ENCODE measurements around the gene PHRF1.

DNA sequence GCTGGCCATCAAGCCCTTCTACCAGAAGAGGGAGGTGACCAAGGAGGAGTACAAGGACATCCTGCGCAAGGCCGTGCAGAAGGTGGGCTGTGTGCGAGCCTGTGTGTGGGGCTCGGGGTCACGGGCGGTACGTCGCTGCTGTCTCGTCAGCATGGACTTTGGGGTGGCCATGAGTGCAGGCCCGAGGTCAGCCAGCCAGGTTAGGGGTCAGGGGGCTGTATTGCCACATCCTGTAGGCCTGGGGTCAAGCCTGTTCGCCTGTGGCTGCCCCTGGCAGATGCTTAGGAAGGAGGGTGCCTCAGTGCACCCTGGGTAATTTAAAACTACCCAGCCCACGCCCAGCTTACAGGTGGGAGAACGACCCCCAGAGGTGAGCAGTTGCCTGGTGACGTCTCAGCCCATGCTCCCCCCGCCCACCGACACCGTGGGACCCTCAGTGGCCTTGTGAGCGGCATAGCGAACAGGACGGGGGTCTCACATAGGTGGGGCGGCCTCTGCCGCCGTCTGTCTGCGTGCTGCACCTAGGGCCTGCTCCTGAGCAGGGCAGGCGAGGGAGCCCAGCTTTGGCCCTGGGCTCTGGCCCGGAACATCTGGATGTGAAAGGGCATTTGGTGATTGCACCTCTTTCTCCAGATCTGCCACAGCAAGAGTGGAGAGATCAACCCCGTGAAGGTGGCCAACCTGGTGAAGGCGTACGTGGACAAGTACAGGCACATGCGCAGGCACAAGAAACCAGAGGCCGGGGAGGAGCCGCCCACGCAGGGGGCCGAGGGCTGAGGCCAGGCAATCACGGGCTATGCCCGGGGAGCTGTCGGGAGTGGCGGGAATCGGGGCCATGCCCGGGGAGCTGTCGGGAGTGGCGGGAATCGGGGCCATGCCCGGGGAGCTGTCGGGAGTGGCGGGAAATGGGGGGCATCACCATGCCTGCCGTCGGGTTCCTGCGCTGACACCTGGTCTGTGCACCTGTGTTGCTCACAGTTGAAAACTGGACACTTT is 35.0 kb downstream of the PHRF1 start:
- no peak for TF ChIP-seq GATA3 (IDR thresholded peaks at IDR 0.05; ENCODE audit: low read depth, low read length)
- no peak for TF ChIP-seq GATA2 (IDR thresholded peaks at IDR 0.05; ENCODE audit: low read depth, low read length)
